ENCODE results near the gene SH3BGRL3. TPM values are rescaled to one million over a fixed set of nuclear protein-coding genes. Genes with fewer than 3 reads are reported as not detected.
"Not testable (repeated sequence)": the region's sequence is repeated elsewhere in the genome, so short reads cannot be mapped to it uniquely, and the experiment has no call there.

Gene SH3BGRL3
- total and polyA plus RNA-seq, 2 experiments from 2014 or later, result 240 to 2,795 TPM

GRCh38 chr1:26291433-26291832, 11.5 kb downstream of the SH3BGRL3 start:
- Histone ChIP-seq H3K4me1 (ENCODE audit: insufficient read depth) (no peaks in the 10 kb centered on the region), H2AFZ (no peak overlapping the region), H3K36me3 (ENCODE audit: low read depth) (no peaks in the 10 kb centered on the region), H3K9me3 (ENCODE audit: low read depth) (no peaks in the 10 kb centered on the region), H3K79me2 (ENCODE audit: insufficient read depth) (no peaks in the 10 kb centered on the region), H3K9ac (no peak overlapping the region), H3F3A (ENCODE audit: insufficient read depth) (peaks cover 18% of the 10 kb centered on the region), H3K27ac (no peak overlapping the region), H3K4me3 (no peak overlapping the region), H3K27me3 (replicated peaks; ENCODE audit: insufficient read depth) (no peaks in the 10 kb centered on the region), H3K9me2 (ENCODE audit: insufficient read depth) (no peaks in the 10 kb centered on the region), H4K20me1 (ENCODE audit: insufficient read depth) (no peaks in the 10 kb centered on the region), H3K4me2 (ENCODE audit: unreplicated experiment) (no peak overlapping the region)
- DNase-seq, result no peak
- 91 to 100% methylated on average over 3 of the region's 3 CpGs for WGBS, 2 experiments (ENCODE audit: low coverage in 1 of 2, low lambda C conversion rate in 2 of 2, missing lambda C conversion rate in 2 of 2)
- TF ChIP-seq EZH2phosphoT487 (IDR thresholded peaks at IDR 0.05; ENCODE audit: insufficient read depth, low read depth), result no peak
- TF ChIP-seq EZH2 (IDR thresholded peaks at IDR 0.05; ENCODE audit: insufficient read depth, poor library complexity, severe bottlenecking), result no peak
- in situ Hi-C loops (cut with MboI), result no loop called here

GRCh38 chr1:26291939-26292338, 12.1 kb downstream of the SH3BGRL3 start:
- in situ Hi-C loops (cut with MboI), result no loop called here
- H3K4me1 ChIP-seq (ENCODE audit: insufficient read depth), result no peaks in the 10 kb centered on the region
- no peak for DNase-seq
- no peaks in the 10 kb centered on the region for H3K79me2 ChIP-seq (ENCODE audit: insufficient read depth)
- H4K20me1 ChIP-seq (ENCODE audit: insufficient read depth), result no peaks in the 10 kb centered on the region
- H3K9me3 ChIP-seq (ENCODE audit: low read depth), result no peaks in the 10 kb centered on the region
- no peak overlapping the region for H3K4me3 ChIP-seq
- WGBS, 2 experiments (ENCODE audit: low coverage in 1 of 2, low lambda C conversion rate in 2 of 2, missing lambda C conversion rate in 2 of 2), result 80 to 81% methylated on average over 4 of the region's 4 CpGs
- no peaks in the 10 kb centered on the region for H3K36me3 ChIP-seq (ENCODE audit: low read depth)
- TF ChIP-seq EZH2 (IDR thresholded peaks at IDR 0.05; ENCODE audit: insufficient read depth, poor library complexity, severe bottlenecking) (no peak), EZH2phosphoT487 (IDR thresholded peaks at IDR 0.05; ENCODE audit: insufficient read depth, low read depth) (no peak)
- no peak overlapping the region for H3K9ac ChIP-seq
- H2AFZ ChIP-seq, result no peak overlapping the region
- no peaks in the 10 kb centered on the region for H3K9me2 ChIP-seq (ENCODE audit: insufficient read depth)
- peaks cover 13% of the 10 kb centered on the region; the same call in 1 of the 2 replicates for H3F3A ChIP-seq (ENCODE audit: insufficient read depth)
- no peak overlapping the region for H3K4me2 ChIP-seq (ENCODE audit: unreplicated experiment)
- H3K27me3 ChIP-seq (replicated peaks; ENCODE audit: insufficient read depth), result no peaks in the 10 kb centered on the region
- H3K27ac ChIP-seq, result no peak overlapping the region

GRCh38 chr1:26292735-26293134, 12.8 kb downstream of the SH3BGRL3 start:
- H3K9ac ChIP-seq; H3K27ac ChIP-seq; H3K4me2 ChIP-seq (ENCODE audit: unreplicated experiment); H3K4me3 ChIP-seq; H2AFZ ChIP-seq; H3F3A ChIP-seq (ENCODE audit: insufficient read depth); in situ Hi-C loops (cut with MboI); H4K20me1 ChIP-seq (ENCODE audit: insufficient read depth); H3K9me2 ChIP-seq (ENCODE audit: insufficient read depth); H3K27me3 ChIP-seq (replicated peaks; ENCODE audit: insufficient read depth); H3K9me3 ChIP-seq (ENCODE audit: low read depth); H3K79me2 ChIP-seq (ENCODE audit: insufficient read depth); DNase-seq; H3K4me1 ChIP-seq (ENCODE audit: insufficient read depth); H3K36me3 ChIP-seq (ENCODE audit: low read depth): not testable (repeated sequence)
- WGBS, 2 experiments (ENCODE audit: low coverage in 1 of 2, low lambda C conversion rate in 2 of 2, missing lambda C conversion rate in 2 of 2), result 96 to 98% methylated on average over 5 of the region's 5 CpGs

- H3K27ac ChIP-seq, result no peak overlapping the region
- no peak overlapping the region for H2AFZ ChIP-seq
- TF ChIP-seq EZH2 (IDR thresholded peaks at IDR 0.05; ENCODE audit: insufficient read depth, poor library complexity, severe bottlenecking) (no peak), EZH2phosphoT487 (IDR thresholded peaks at IDR 0.05; ENCODE audit: insufficient read depth, low read depth) (no peak)
- in situ Hi-C loops (cut with MboI), result no loop called here
- no peaks in the 10 kb centered on the region for H3K27me3 ChIP-seq (replicated peaks; ENCODE audit: insufficient read depth)
- H3F3A ChIP-seq (ENCODE audit: insufficient read depth), result no peaks in the 10 kb centered on the region
- H4K20me1 ChIP-seq (ENCODE audit: insufficient read depth), result no peaks in the 10 kb centered on the region
- no peaks in the 10 kb centered on the region for H3K79me2 ChIP-seq (ENCODE audit: insufficient read depth)
- no peaks in the 10 kb centered on the region for H3K9me3 ChIP-seq (ENCODE audit: low read depth)
- H3K9ac ChIP-seq, result no peak overlapping the region
- H3K4me1 ChIP-seq (ENCODE audit: insufficient read depth), result no peaks in the 10 kb centered on the region
- no peak overlapping the region for H3K4me3 ChIP-seq
- no peak for DNase-seq
- H3K4me2 ChIP-seq (ENCODE audit: unreplicated experiment), result no peak overlapping the region
- WGBS, 2 experiments (ENCODE audit: low coverage in 1 of 2, low lambda C conversion rate in 2 of 2, missing lambda C conversion rate in 2 of 2), result 87 to 90% methylated on average over 11 of the region's 11 CpGs
- no peaks in the 10 kb centered on the region for H3K36me3 ChIP-seq (ENCODE audit: low read depth)
- H3K9me2 ChIP-seq (ENCODE audit: insufficient read depth), result no peaks in the 10 kb centered on the region
These were observed 14.1 kb downstream of the SH3BGRL3 start for GRCh38 chr1:26293911-26294463.

Measured in GM23248 (cell line).